Heart left ventricle (tissue), 13 donors: ENCODE measurements around the gene ARHGEF37.

Experiments
- POLR2A ChIP-seq, 2 donors: fragments of 450-650 bp; IDR thresholded peaks; one replicate each; pipeline ENCODE4 v1.6.1; 2017; ENCODE audit warnings: antibody characterized with exemption in 2 of 2, mild to moderate bottlenecking in 2 of 2, moderate library complexity in 2 of 2
- TF ChIP-seq, protein P1 (sequence below), 12 donors: fragments of 200-600 bp; sonication (generic) in 4 of 12; IDR thresholded peaks; one replicate each; pipeline versions ENCODE4 v1.5.0 to v1.8.0; 2018 to 2022; ENCODE audit warnings: antibody characterized with exemption in 12 of 12, mild to moderate bottlenecking in 5 of 12
- donor health status: ischemic (EF 13 %, LVEDD 7.1; RV severe dilation, severe dysfunction).
- donor health status: DM: no; HTN: yes; CAD: no.
- donor health status: DM: no; HTN: no; CAD: no.
- donor health status: ischemic (EF 25% LVEDD 6.9; RV normal size, moderate dysfunction).
- donor health status: ischemic (EF 25% LVEDD 5.7; RV mildly dilated, moderate dysfunction).
- donor health status: ischemic (EF 35%, LVEDD 5.7; RV mildly dilated, moderate dysfunction).
- donor health status: nonischemic (EF 11% LVEDD 7.7; RV severe dilation, severe dysfunction).
- donor health status: DM: yes; HTN: yes; CAD: no.
- donor health status: PGD.
- donor health status: ischemic (EF 29% LVEDD 5.4; RV normal size, mild dysfunction).
- donor health status: nonischemic (EF 23%, LVEDD 6.1; RV moderate dilation, normal function).

GRCh38 chr5:149680810-149681221, 99.5 kb downstream of the ARHGEF37 start:
- TF ChIP-seq POLR2A (IDR thresholded peaks at IDR 0.05) = no peak
- TF ChIP-seq, protein P1, sequence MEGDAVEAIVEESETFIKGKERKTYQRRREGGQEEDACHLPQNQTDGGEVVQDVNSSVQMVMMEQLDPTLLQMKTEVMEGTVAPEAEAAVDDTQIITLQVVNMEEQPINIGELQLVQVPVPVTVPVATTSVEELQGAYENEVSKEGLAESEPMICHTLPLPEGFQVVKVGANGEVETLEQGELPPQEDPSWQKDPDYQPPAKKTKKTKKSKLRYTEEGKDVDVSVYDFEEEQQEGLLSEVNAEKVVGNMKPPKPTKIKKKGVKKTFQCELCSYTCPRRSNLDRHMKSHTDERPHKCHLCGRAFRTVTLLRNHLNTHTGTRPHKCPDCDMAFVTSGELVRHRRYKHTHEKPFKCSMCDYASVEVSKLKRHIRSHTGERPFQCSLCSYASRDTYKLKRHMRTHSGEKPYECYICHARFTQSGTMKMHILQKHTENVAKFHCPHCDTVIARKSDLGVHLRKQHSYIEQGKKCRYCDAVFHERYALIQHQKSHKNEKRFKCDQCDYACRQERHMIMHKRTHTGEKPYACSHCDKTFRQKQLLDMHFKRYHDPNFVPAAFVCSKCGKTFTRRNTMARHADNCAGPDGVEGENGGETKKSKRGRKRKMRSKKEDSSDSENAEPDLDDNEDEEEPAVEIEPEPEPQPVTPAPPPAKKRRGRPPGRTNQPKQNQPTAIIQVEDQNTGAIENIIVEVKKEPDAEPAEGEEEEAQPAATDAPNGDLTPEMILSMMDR (IDR thresholded peaks at IDR 0.05) = no peak
